BLaER1 treated with 17β-estradiol and CSF1 and Interleukin-3, amounts not matched to agents 10 nM and 100 nM (cell line): ENCODE data around the gene MYLK3.

Experiments
- H3K27ac ChIP-seq, 11 experiments: shearing (Covaris generic); formaldehyde crosslinking; 2 replicates each; pipeline ENCODE4 v1.8.1; 2022
- H3K27me3 ChIP-seq, 11 experiments: shearing (Covaris generic); formaldehyde crosslinking; 2 replicates each; pipeline ENCODE4 v1.8.1; 2022
- H3K36me3 ChIP-seq, 11 experiments: shearing (Covaris generic); formaldehyde crosslinking; 2 replicates each; pipeline ENCODE4 v1.8.1; 2022
- H3K4me1 ChIP-seq, 10 experiments: shearing (Covaris generic); formaldehyde crosslinking; 2 replicates each; pipeline ENCODE4 v1.8.1; 2022
- H3K4me2 ChIP-seq, 11 experiments: shearing (Covaris generic); formaldehyde crosslinking; 2 replicates each; pipeline ENCODE4 v1.8.1; 2022
- H3K4me3 ChIP-seq, 10 experiments: shearing (Covaris generic); formaldehyde crosslinking; 2 replicates each; pipeline ENCODE4 v1.8.1; 2022
- H3K9ac ChIP-seq, 11 experiments: shearing (Covaris generic); formaldehyde crosslinking; 2 replicates each; pipeline ENCODE4 v1.8.1; 2022
- H3K9me3 ChIP-seq, 11 experiments: shearing (Covaris generic); formaldehyde crosslinking; replicated peaks in 1 of 11; 2 replicates each; pipeline ENCODE4 v1.8.1; 2022
- H4K20me1 ChIP-seq, 11 experiments: shearing (Covaris generic); formaldehyde crosslinking; 2 replicates each; pipeline ENCODE4 v1.8.1; 2022
- Cebpa-rat ChIP-seq, 11 experiments: shearing (Covaris generic); IDR thresholded peaks; 2 replicates each; pipeline ENCODE4 v1.8.1; 2022

The MYLK3 gene

GRCh38 chr16:46721885-46722284, 26.3 kb downstream of the MYLK3 start:
- H3K4me3 ChIP-seq: no peak overlapping the region
- H4K20me1 ChIP-seq: no peaks in the 10 kb centered on the region
- H3K4me1 ChIP-seq: peaks cover 0 to 8% (median 6%) of the 10 kb centered on the region in 10 experiments; a peak in 12 of 20 replicates
- no peak overlapping the region for H3K9ac ChIP-seq
- H3K9me3 ChIP-seq: peaks cover 14 to 31% (median 22%) of the 10 kb centered on the region in 11 experiments; a peak in 20 of 22 replicates
- no peak overlapping the region for H3K27ac ChIP-seq
- no peaks in the 10 kb centered on the region for H3K27me3 ChIP-seq
- no peaks in the 10 kb centered on the region for H3K36me3 ChIP-seq
- peak overlapping the region in 4 of 11 experiments; percentile 15 to 42 (median 24); a peak in 5 of 22 replicates for H3K4me2 ChIP-seq
- TF ChIP-seq Cebpa-rat (IDR thresholded peaks at IDR 0.05): no peak

GRCh38 chr16:46720619-46721018, 27.5 kb downstream of the MYLK3 start:
- Histone ChIP-seq H3K27me3 (no peaks in the 10 kb centered on the region), H3K4me3 (no peak overlapping the region), H3K9me3 (peaks cover 7 to 25% (median 14%) of the 10 kb centered on the region in 11 experiments; a peak in 19 of 22 replicates), H3K9ac (no peak overlapping the region), H3K27ac (no peak overlapping the region), H3K4me2 (no peak overlapping the region), H4K20me1 (no peaks in the 10 kb centered on the region), H3K4me1 (peaks cover 0 to 8% (median 6%) of the 10 kb centered on the region in 10 experiments; a peak in 12 of 20 replicates), H3K36me3 (no peaks in the 10 kb centered on the region)
- no peak for TF ChIP-seq Cebpa-rat (IDR thresholded peaks at IDR 0.05)

- H3K27ac ChIP-seq: no peak overlapping the region
- no peaks in the 10 kb centered on the region; a peak in 1 of 22 replicates for H3K36me3 ChIP-seq
- no peak overlapping the region for H3K4me2 ChIP-seq
- H3K9ac ChIP-seq: no peak overlapping the region
- TF ChIP-seq Cebpa-rat (IDR thresholded peaks at IDR 0.05): no peak
- H3K4me1 ChIP-seq: peaks cover 3 to 10% (median 6%) of the 10 kb centered on the region in 10 experiments; a peak in 17 of 20 replicates
- no peak overlapping the region for H3K4me3 ChIP-seq
- H3K9me3 ChIP-seq: peaks cover 0 to 20% (median 7%) of the 10 kb centered on the region in 11 experiments; a peak in 10 of 22 replicates
- no peaks in the 10 kb centered on the region for H3K27me3 ChIP-seq
- no peaks in the 10 kb centered on the region for H4K20me1 ChIP-seq
Measured at GRCh38 chr16:46719528-46719927, 28.6 kb downstream of the MYLK3 start.

GRCh38 chr16:46718214-46718613, 29.9 kb downstream of the MYLK3 start:
- H3K27ac ChIP-seq: no peak overlapping the region
- H4K20me1 ChIP-seq: no peaks in the 10 kb centered on the region
- peaks cover 6 to 23% (median 11%) of the 10 kb centered on the region in 10 experiments for H3K4me1 ChIP-seq
- TF ChIP-seq Cebpa-rat (IDR thresholded peaks at IDR 0.05): no peak
- H3K4me3 ChIP-seq: no peak overlapping the region
- H3K9ac ChIP-seq: no peak overlapping the region
- no peaks in the 10 kb centered on the region; a peak in 1 of 22 replicates for H3K36me3 ChIP-seq
- peaks cover 0 to 10% (median 0%) of the 10 kb centered on the region in 11 experiments; a peak in 5 of 22 replicates for H3K9me3 ChIP-seq
- no peaks in the 10 kb centered on the region for H3K27me3 ChIP-seq
- no peak overlapping the region for H3K4me2 ChIP-seq

- Histone ChIP-seq H3K9me3 (peaks cover 0 to 7% (median 0%) of the 10 kb centered on the region in 11 experiments; a peak in 2 of 22 replicates), H3K4me2 (no peak overlapping the region), H3K36me3 (no peaks in the 10 kb centered on the region; a peak in 1 of 22 replicates), H3K27ac (no peak overlapping the region), H3K9ac (no peak overlapping the region), H3K4me1 (peaks cover 6 to 28% (median 16%) of the 10 kb centered on the region in 10 experiments), H3K27me3 (no peaks in the 10 kb centered on the region), H4K20me1 (no peaks in the 10 kb centered on the region), H3K4me3 (no peak overlapping the region)
- TF ChIP-seq Cebpa-rat (IDR thresholded peaks at IDR 0.05): no peak
Measured at GRCh38 chr16:46717692-46718091, 30.5 kb downstream of the MYLK3 start.

- peaks cover 0 to 7% (median 0%) of the 10 kb centered on the region in 11 experiments; a peak in 2 of 22 replicates for H3K9me3 ChIP-seq
- no peaks in the 10 kb centered on the region for H4K20me1 ChIP-seq
- no peak overlapping the region for H3K9ac ChIP-seq
- H3K4me3 ChIP-seq: no peak overlapping the region
- H3K36me3 ChIP-seq: no peaks in the 10 kb centered on the region; a peak in 1 of 22 replicates
- no peak for TF ChIP-seq Cebpa-rat (IDR thresholded peaks at IDR 0.05)
- no peak overlapping the region; a peak in 1 of 22 replicates for H3K27ac ChIP-seq
- H3K4me1 ChIP-seq: peaks cover 0 to 47% (median 23%) of the 10 kb centered on the region in 10 experiments; a peak in 14 of 20 replicates
- H3K27me3 ChIP-seq: no peaks in the 10 kb centered on the region
- H3K4me2 ChIP-seq: no peak overlapping the region
Measured at GRCh38 chr16:46715769-46716305, 32.3 kb downstream of the MYLK3 start.

- Histone ChIP-seq H3K9me3 (peaks cover 0 to 7% (median 0%) of the 10 kb centered on the region in 11 experiments; a peak in 2 of 22 replicates), H4K20me1 (no peaks in the 10 kb centered on the region), H3K27me3 (no peaks in the 10 kb centered on the region), H3K4me1 (peaks cover 0 to 55% (median 23%) of the 10 kb centered on the region in 10 experiments; a peak in 14 of 20 replicates), H3K4me2 (peak overlapping the region in 4 of 11 experiments; percentile 85 to 95 (median 87); a peak in 6 of 22 replicates), H3K9ac (no peak overlapping the region), H3K27ac (peak overlapping the region in 3 of 11 experiments; percentile 24 to 77 (median 70); a peak in 5 of 22 replicates), H3K4me3 (no peak overlapping the region), H3K36me3 (no peaks in the 10 kb centered on the region; a peak in 1 of 22 replicates)
- TF ChIP-seq Cebpa-rat (IDR thresholded peaks at IDR 0.05): no peak
Measured at GRCh38 chr16:46714797-46715591, 33.1 kb downstream of the MYLK3 start.

GRCh38 chr16:46713634-46714033, 34.5 kb downstream of the MYLK3 start:
- H3K4me3 ChIP-seq: no peak overlapping the region
- H4K20me1 ChIP-seq: no peaks in the 10 kb centered on the region
- H3K4me1 ChIP-seq: peaks cover 0 to 65% (median 23%) of the 10 kb centered on the region in 10 experiments; a peak in 14 of 20 replicates
- H3K9ac ChIP-seq: peak overlapping the region in 2 of 11 experiments; percentile 51 to 54; a peak in 2 of 22 replicates
- H3K36me3 ChIP-seq: no peaks in the 10 kb centered on the region; a peak in 1 of 22 replicates
- H3K9me3 ChIP-seq: peaks cover 0 to 7% (median 0%) of the 10 kb centered on the region in 11 experiments; a peak in 1 of 22 replicates
- peak overlapping the region in 6 of 11 experiments; percentile 59 to 95 (median 85); a peak in 12 of 22 replicates for H3K4me2 ChIP-seq
- H3K27ac ChIP-seq: peak overlapping the region in 5 of 11 experiments; percentile 49 to 77 (median 59); a peak in 8 of 22 replicates
- TF ChIP-seq Cebpa-rat (IDR thresholded peaks at IDR 0.05): no peak
- no peaks in the 10 kb centered on the region for H3K27me3 ChIP-seq
